ENCODE results near the gene ADAM12. TPM values are rescaled to one million over a fixed set of nuclear protein-coding genes. Genes with fewer than 3 reads are reported as not detected.

Gene ADAM12
- total and polyA plus RNA-seq, 10 of the 15 experiments (the other 5 are each of a cell fraction or from before 2014, with no cell fraction given), result under 0.01 to 0.62 (median 0.04) TPM; not detected in 5

GRCh38 chr10:126294451-126294850 is 93.8 kb downstream of the ADAM12 start:
- WGBS (ENCODE audit: insufficient coverage, insufficient replicate concordance, low lambda C conversion rate, missing lambda C conversion rate), result 50% methylated on average over 5 of the region's 5 CpGs
- DNase-seq (ENCODE audit: low read depth, low spot score) (no peak), ATAC-seq (no peak), FAIRE-seq (no peak)
- no peak overlapping the region for H2AFZ ChIP-seq (ENCODE audit: control insufficient read depth, low read depth, low read length)
- BruUV-seq (replicated peaks), result no TSS peak
- no peaks in the 10 kb centered on the region for H3K36me3 ChIP-seq (ENCODE audit: control insufficient read depth in 2 of 2, insufficient read depth in 2 of 2, low read length in 1 of 2)
- TF ChIP-seq NFYB (IDR thresholded peaks at IDR 0.05; ENCODE audit: insufficient read depth, low read depth, low read length) (no peak), RELB (IDR thresholded peaks at IDR 0.05; ENCODE audit: low read depth) (no peak), PAX8 (IDR thresholded peaks at IDR 0.05) (no peak), TAF1 (IDR thresholded peaks at IDR 0.05; ENCODE audit: borderline replicate concordance, low read depth, low read length) (no peak), KDM1A (IDR thresholded peaks at IDR 0.05; ENCODE audit: borderline replicate concordance) (no peak), ZNF274 (IDR thresholded peaks at IDR 0.05; ENCODE audit: insufficient read depth, insufficient read length) (no peak), CTCF (IDR thresholded peaks at IDR 0.05 in 2 of 3, conservative IDR thresholded peaks at IDR 0.05 in 1 of 3; ENCODE audit: control insufficient read depth in 2 of 3, extremely low read depth in 1 of 3, insufficient read depth in 1 of 3, low read depth in 3 of 3, low read length in 3 of 3) (no peak), POLR2AphosphoS2 (IDR thresholded peaks at IDR 0.05; ENCODE audit: low read depth, low read length) (no peak), E2F4 (IDR thresholded peaks at IDR 0.05; ENCODE audit: low read depth, low read length) (no peak), ZNF622 (IDR thresholded peaks at IDR 0.05) (no peak), EP300 (IDR thresholded peaks at IDR 0.05; ENCODE audit: borderline replicate concordance in 1 of 2, control insufficient read depth in 1 of 2, low read depth in 2 of 2, low read length in 2 of 2) (no peak), HCFC1 (IDR thresholded peaks at IDR 0.05; ENCODE audit: low read length) (no peak)
- no peak overlapping the region for H3K27ac ChIP-seq (ENCODE audit: control insufficient read depth, insufficient read depth)
- no peaks in the 10 kb centered on the region for H3K9me3 ChIP-seq (replicated peaks; ENCODE audit: control insufficient read depth, insufficient read depth, low read length)
- intact Hi-C loops (cut with micrococcal nuclease; ENCODE audit: unreplicated experiment) (no loop called here), in situ Hi-C loops (cut with MboI) (no loop called here)
- no peak overlapping the region for H3K9ac ChIP-seq (ENCODE audit: control insufficient read depth, insufficient read depth, low read length)
- ChIA-PET RAD21 (ENCODE audit: unreplicated experiment) (no interaction called here), POLR2A (no interaction called here), SMC1A (ENCODE audit: uncharacterized antibody, unreplicated experiment) (no interaction called here), CTCF (no interaction called here)
- H4K20me1 ChIP-seq (ENCODE audit: control insufficient read depth, insufficient read depth), result no peaks in the 10 kb centered on the region
- H3K4me2 ChIP-seq (ENCODE audit: control insufficient read depth, insufficient read depth), result no peak overlapping the region
- H3K4me1 ChIP-seq (ENCODE audit: control insufficient read depth, insufficient read depth, low read length), result no peaks in the 10 kb centered on the region
- no peak overlapping the region for H3K4me3 ChIP-seq
- H3K27me3 ChIP-seq (replicated peaks in 1 of 2; ENCODE audit: control insufficient read depth in 2 of 2, insufficient read depth in 2 of 2, low read length in 1 of 2), result no peaks in the 10 kb centered on the region
- no peaks in the 10 kb centered on the region for H3K79me2 ChIP-seq (ENCODE audit: control insufficient read depth, insufficient read depth, low read length)

Data from GM12878 (cell line).